GM12878 (cell line): ENCODE results near the gene C21orf58. TPM values are rescaled to one million over a fixed set of nuclear protein-coding genes. Genes with fewer than 3 reads are reported as not detected.

Experiments used
- ASH2L ChIP-seq: fragments of 300-600, 200-600 bp; sonication (generic); IDR thresholded peaks from 2 replicates; pipeline ENCODE4 v1.6.1; 2017; ENCODE audit warnings: low read depth, mild to moderate bottlenecking, borderline replicate concordance
- BMI1 ChIP-seq: fragments of 450-650 bp; IDR thresholded peaks from 2 replicates; pipeline ENCODE4 v1.6.1; 2016; ENCODE audit warnings: mild to moderate bottlenecking, moderate library complexity, borderline replicate concordance
- CBFB ChIP-seq: IDR thresholded peaks from 2 replicates; pipeline ENCODE4 v1.6.1; 2016; ENCODE audit warnings: antibody characterized with exemption, low read depth
- CHD1 ChIP-seq: IDR thresholded peaks from 2 replicates; pipeline ENCODE4 v1.6.1; 2012; ENCODE audit warnings: low read depth, low read length, improper control_type of control experiment
- CUX1 ChIP-seq: IDR thresholded peaks from 2 replicates; pipeline ENCODE4 v1.6.1; 2012; ENCODE audit warnings: improper control_type of control experiment, low read depth, low read length; ENCODE audit not compliant: insufficient replicate concordance
- HSF1 ChIP-seq: fragments of 150-350 bp; IDR thresholded peaks from 2 replicates; pipeline ENCODE4 v1.6.1; 2014; ENCODE audit warnings: mild to moderate bottlenecking, low read depth, low read length
- IKZF1 ChIP-seq: fragments of 450-650 bp; conservative IDR thresholded peaks from 2 replicates; pipeline ENCODE4 v1.6.1; 2017; ENCODE audit warnings: antibody characterized with exemption, mild to moderate bottlenecking
- PAX5 ChIP-seq: IDR thresholded peaks from 2 replicates; pipeline ENCODE4 v1.6.1; 2011; ENCODE audit warnings: low read depth, low read length, borderline replicate concordance
- PAX8 ChIP-seq: fragments of 450-650 bp; IDR thresholded peaks from 2 replicates; pipeline ENCODE4 v1.6.1; 2017; ENCODE audit warnings: mild to moderate bottlenecking, moderate library complexity
- PML ChIP-seq: IDR thresholded peaks from 2 replicates; pipeline ENCODE4 v1.6.1; 2012; ENCODE audit warnings: low read length, inconsistent platforms
- RAD51 ChIP-seq: fragments of 450-650 bp; IDR thresholded peaks from 2 replicates; pipeline ENCODE4 v1.6.1; 2016; ENCODE audit warnings: moderate library complexity, mild to moderate bottlenecking, inconsistent platforms
- RCOR1 ChIP-seq: conservative IDR thresholded peaks from 2 replicates; pipeline ENCODE4 v1.6.1; 2012; ENCODE audit warnings: low read depth, low read length, improper control_type of control experiment
- RFX5 ChIP-seq: IDR thresholded peaks from 2 replicates; pipeline ENCODE4 v1.6.1; 2011; ENCODE audit warnings: low read depth, low read length, improper control_type of control experiment
- ZSCAN29 ChIP-seq: fragments of 450-650 bp; IDR thresholded peaks from 2 replicates; pipeline ENCODE4 v1.6.1; 2017; ENCODE audit warnings: mild to moderate bottlenecking, moderate library complexity
- polyA plus RNA-seq, 11 experiments: library from polyadenylated mRNA; depleted of rRNA in 4 of 11; unstranded in 6 of 11; stranded (reverse) in 5 of 11; fragments of >200 nt; fragmentation: Nextera tagmentation in 4 of 11; fragmentation: Illumina TruSeq in 1 of 11; extraction: Ambion mirVana in 4 of 11; extraction: Trizol in 1 of 11; gene quantifications; 1 replicate in 1 of 11; 2 replicates in 10 of 11; pipeline versions ENCODE4 v1.2.1 to v1.2.3, GENCODE V29; 2011 to 2016; ENCODE audit warnings: inconsistent platforms in 2 of 11, missing spikeins in 2 of 11, low read depth in 1 of 11
- total RNA-seq, 4 experiments: library from RNA; depleted of rRNA in 3 of 4; stranded (reverse); fragments of >200 nt in 3 of 4; fragmentation: Illumina TruSeq in 1 of 4; extraction: Trizol in 1 of 4; gene quantifications; 2 replicates each; pipeline versions ENCODE4 v1.2.1 to v1.2.3, GENCODE V29; 2013 to 2021
- TF ChIP-seq, protein P1 (sequence below): fragments of 450-650 bp; IDR thresholded peaks from 2 replicates; pipeline ENCODE4 v1.6.1; 2017; ENCODE audit warnings: mild to moderate bottlenecking, moderate library complexity
- TF ChIP-seq, protein P2 (sequence below): fragments of 450-650 bp; IDR thresholded peaks from 2 replicates; pipeline ENCODE4 v1.6.1; 2017; ENCODE audit warnings: borderline replicate concordance
- TF ChIP-seq, protein P3 (sequence below): fragments of 450-650 bp; IDR thresholded peaks from 2 replicates; pipeline ENCODE4 v1.6.1; 2017; ENCODE audit warnings: mild to moderate bottlenecking, low read depth, inconsistent platforms; ENCODE audit not compliant: poor library complexity, severe bottlenecking

C21orf58 gene
- total and polyA plus RNA-seq, 10 of the 15 experiments (the other 5 are each of a cell fraction or from before 2014, with no cell fraction given): 1.1 to 22.3 (median 11.8) TPM

DNA sequence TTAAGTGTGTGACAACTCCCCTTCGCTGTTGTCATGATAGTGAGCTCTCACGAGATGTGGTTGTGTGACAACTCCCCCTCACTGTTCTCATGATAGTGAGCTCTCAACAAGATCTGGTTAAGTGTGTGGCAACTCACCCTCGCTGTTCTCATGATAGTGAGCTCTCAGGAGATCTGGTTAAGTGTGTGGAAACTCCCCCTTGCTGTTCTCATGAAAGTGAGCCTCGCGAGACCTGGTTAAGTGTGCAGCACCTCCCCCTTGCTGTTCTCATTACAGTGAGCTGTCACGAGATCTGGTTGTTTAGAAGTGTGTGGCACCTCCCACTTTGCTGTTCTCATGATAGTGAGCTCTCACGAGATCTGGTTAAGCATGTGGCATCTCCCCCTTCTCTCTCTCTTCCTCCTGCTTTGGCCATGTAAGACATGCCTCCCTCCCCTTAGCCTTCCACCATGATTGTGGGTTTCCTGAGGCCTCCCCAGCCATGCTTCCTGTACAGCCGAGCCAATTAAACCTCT, 70.0 kb downstream of the C21orf58 start (continued):
- TF ChIP-seq, protein P1, sequence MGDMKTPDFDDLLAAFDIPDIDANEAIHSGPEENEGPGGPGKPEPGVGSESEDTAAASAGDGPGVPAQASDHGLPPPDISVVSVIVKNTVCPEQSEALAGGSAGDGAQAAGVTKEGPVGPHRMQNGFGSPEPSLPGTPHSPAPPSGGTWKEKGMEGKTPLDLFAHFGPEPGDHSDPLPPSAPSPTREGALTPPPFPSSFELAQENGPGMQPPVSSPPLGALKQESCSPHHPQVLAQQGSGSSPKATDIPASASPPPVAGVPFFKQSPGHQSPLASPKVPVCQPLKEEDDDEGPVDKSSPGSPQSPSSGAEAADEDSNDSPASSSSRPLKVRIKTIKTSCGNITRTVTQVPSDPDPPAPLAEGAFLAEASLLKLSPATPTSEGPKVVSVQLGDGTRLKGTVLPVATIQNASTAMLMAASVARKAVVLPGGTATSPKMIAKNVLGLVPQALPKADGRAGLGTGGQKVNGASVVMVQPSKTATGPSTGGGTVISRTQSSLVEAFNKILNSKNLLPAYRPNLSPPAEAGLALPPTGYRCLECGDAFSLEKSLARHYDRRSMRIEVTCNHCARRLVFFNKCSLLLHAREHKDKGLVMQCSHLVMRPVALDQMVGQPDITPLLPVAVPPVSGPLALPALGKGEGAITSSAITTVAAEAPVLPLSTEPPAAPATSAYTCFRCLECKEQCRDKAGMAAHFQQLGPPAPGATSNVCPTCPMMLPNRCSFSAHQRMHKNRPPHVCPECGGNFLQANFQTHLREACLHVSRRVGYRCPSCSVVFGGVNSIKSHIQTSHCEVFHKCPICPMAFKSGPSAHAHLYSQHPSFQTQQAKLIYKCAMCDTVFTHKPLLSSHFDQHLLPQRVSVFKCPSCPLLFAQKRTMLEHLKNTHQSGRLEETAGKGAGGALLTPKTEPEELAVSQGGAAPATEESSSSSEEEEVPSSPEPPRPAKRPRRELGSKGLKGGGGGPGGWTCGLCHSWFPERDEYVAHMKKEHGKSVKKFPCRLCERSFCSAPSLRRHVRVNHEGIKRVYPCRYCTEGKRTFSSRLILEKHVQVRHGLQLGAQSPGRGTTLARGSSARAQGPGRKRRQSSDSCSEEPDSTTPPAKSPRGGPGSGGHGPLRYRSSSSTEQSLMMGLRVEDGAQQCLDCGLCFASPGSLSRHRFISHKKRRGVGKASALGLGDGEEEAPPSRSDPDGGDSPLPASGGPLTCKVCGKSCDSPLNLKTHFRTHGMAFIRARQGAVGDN: peak; percentile 84
- no peak for TF ChIP-seq HSF1
- peak; percentile 74 for TF ChIP-seq RAD51
- TF ChIP-seq, protein P2, sequence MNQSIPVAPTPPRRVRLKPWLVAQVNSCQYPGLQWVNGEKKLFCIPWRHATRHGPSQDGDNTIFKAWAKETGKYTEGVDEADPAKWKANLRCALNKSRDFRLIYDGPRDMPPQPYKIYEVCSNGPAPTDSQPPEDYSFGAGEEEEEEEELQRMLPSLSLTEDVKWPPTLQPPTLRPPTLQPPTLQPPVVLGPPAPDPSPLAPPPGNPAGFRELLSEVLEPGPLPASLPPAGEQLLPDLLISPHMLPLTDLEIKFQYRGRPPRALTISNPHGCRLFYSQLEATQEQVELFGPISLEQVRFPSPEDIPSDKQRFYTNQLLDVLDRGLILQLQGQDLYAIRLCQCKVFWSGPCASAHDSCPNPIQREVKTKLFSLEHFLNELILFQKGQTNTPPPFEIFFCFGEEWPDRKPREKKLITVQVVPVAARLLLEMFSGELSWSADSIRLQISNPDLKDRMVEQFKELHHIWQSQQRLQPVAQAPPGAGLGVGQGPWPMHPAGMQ: peak; percentile 76
- TF ChIP-seq RCOR1: no peak
- TF ChIP-seq ASH2L: no peak
- TF ChIP-seq CHD1: no peak
- no peak for TF ChIP-seq BMI1
- no peak for TF ChIP-seq IKZF1
- TF ChIP-seq ZSCAN29: no peak
- TF ChIP-seq PAX8: no peak
- TF ChIP-seq CUX1: no peak
- TF ChIP-seq RFX5: no peak
- TF ChIP-seq PML: 0 out of 2 replicates have a peak, but pooled peaks have one; percentile 59
- TF ChIP-seq, protein P3, sequence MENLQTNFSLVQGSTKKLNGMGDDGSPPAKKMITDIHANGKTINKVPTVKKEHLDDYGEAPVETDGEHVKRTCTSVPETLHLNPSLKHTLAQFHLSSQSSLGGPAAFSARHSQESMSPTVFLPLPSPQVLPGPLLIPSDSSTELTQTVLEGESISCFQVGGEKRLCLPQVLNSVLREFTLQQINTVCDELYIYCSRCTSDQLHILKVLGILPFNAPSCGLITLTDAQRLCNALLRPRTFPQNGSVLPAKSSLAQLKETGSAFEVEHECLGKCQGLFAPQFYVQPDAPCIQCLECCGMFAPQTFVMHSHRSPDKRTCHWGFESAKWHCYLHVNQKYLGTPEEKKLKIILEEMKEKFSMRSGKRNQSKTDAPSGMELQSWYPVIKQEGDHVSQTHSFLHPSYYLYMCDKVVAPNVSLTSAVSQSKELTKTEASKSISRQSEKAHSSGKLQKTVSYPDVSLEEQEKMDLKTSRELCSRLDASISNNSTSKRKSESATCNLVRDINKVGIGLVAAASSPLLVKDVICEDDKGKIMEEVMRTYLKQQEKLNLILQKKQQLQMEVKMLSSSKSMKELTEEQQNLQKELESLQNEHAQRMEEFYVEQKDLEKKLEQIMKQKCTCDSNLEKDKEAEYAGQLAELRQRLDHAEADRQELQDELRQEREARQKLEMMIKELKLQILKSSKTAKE: no peak
- no peak for TF ChIP-seq PAX5
- peak; percentile 58 for TF ChIP-seq CBFB
